B cell (primary cell): ENCODE data around the gene EYA4. TPM values are rescaled to one million over a fixed set of nuclear protein-coding genes. Genes with fewer than 3 reads are reported as not detected.

Source experiments
- ATAC-seq: fragments of 200-7000 bp; cut with Tn5 transposase; one replicate; pipeline ENCODE4 v1.10.0; 2021; ENCODE audit warnings: low read depth, mild to moderate bottlenecking, moderate number of reproducible peaks, moderate library complexity
- CTCF ChIA-PET: fragments of 350-600 bp; sonication (Branson Sonifier 250); formaldehyde crosslinking; loops from one replicate; lab custom pipeline; 2021; ENCODE audit warnings: antibody characterized with exemption, inconsistent platforms; lab: Charles Lee
- POLR2A ChIA-PET: fragments of 350-600 bp; sonication (Branson Sonifier 250); formaldehyde crosslinking; loops from one replicate; lab custom pipeline; 2021; ENCODE audit warnings: antibody characterized with exemption; lab: Charles Lee
- DNase-seq: peaks from one replicate; pipeline ENCODE4 v3.0.0; 2013
- H2AFZ ChIP-seq: 2 replicates; pipeline ENCODE4 v1.6.1; 2012; ENCODE audit warnings: mild to moderate bottlenecking, low read depth, low read length; ENCODE audit not compliant: insufficient read depth, poor library complexity, severe bottlenecking
- H3K27ac ChIP-seq, 2 donors: 1 replicate in 1 of 2; 2 replicates in 1 of 2; pipeline ENCODE4 v1.5.1; 2012 to 2013; ENCODE audit warnings: low read length in 2 of 2, mild to moderate bottlenecking in 2 of 2, moderate library complexity in 1 of 2
- H3K27me3 ChIP-seq, 4 experiments: fragments of 200-600 bp in 1 of 4; sonication (generic) in 1 of 4; replicated peaks in 1 of 4; 1 replicate in 2 of 4; 2 replicates in 2 of 4; pipeline versions ENCODE4 v1.6.1 to v1.7.0; 2013 to 2016; ENCODE audit warnings: low read length in 3 of 4, mild to moderate bottlenecking in 2 of 4, mixed read lengths in 1 of 4, moderate library complexity in 1 of 4; ENCODE audit not compliant: insufficient read depth in 4 of 4, control insufficient read depth in 3 of 4; ENCODE audit errors: control extremely low read depth in 1 of 4
- H3K36me3 ChIP-seq, 2 experiments: replicated peaks in 1 of 2; 1 replicate in 1 of 2; 2 replicates in 1 of 2; pipeline versions ENCODE4 v1.6.1 to v1.7.1; 2013; ENCODE audit warnings: low read length in 1 of 2; ENCODE audit not compliant: insufficient read depth in 2 of 2, control insufficient read depth in 1 of 2; ENCODE audit errors: control extremely low read depth in 1 of 2, extremely low read depth in 1 of 2
- H3K4me1 ChIP-seq, 2 donors: fragments of 200-600 bp in 1 of 2; sonication (generic) in 1 of 2; 1 replicate in 1 of 2; 2 replicates in 1 of 2; pipeline versions ENCODE4 v1.5.1 to v1.6.1; 2013 to 2017; ENCODE audit warnings: low read length in 2 of 2; ENCODE audit not compliant: control insufficient read depth in 2 of 2, insufficient read depth in 2 of 2
- H3K4me2 ChIP-seq: replicated peaks from 2 replicates; pipeline ENCODE3; 2012; ENCODE audit warnings: mild to moderate bottlenecking, low read depth, low read length; ENCODE audit not compliant: poor library complexity, severe bottlenecking
- H3K4me3 ChIP-seq, 5 experiments: fragments of 200-600 bp in 1 of 5; sonication (generic) in 1 of 5; 1 replicate in 3 of 5; 2 replicates in 2 of 5; pipeline versions ENCODE4 v1.5.1 to v1.7.0; 2011 to 2016; ENCODE audit warnings: low read length in 4 of 5, mild to moderate bottlenecking in 4 of 5, low read depth in 2 of 5, control low read depth in 1 of 5, moderate library complexity in 1 of 5; ENCODE audit not compliant: insufficient read depth in 1 of 5; ENCODE audit errors: control extremely low read depth in 1 of 5, extremely low read depth in 1 of 5
- H3K79me2 ChIP-seq: fragments of 200-600 bp; sonication (generic); one replicate; pipeline ENCODE4 v1.6.0; 2016; ENCODE audit warnings: low read length; ENCODE audit not compliant: control insufficient read depth, insufficient read depth
- H3K9ac ChIP-seq: fragments of 200-600 bp; sonication (generic); 2 replicates; pipeline ENCODE4 v1.6.1; 2017; ENCODE audit warnings: mild to moderate bottlenecking, low read length, moderate library complexity
- H3K9me3 ChIP-seq, 3 donors: one replicate each; pipeline versions ENCODE4 v1.6.1 to v1.7.1; 2013; ENCODE audit warnings: low read length in 2 of 3; ENCODE audit not compliant: control insufficient read depth in 2 of 3, insufficient read depth in 1 of 3; ENCODE audit errors: control extremely low read depth in 1 of 3
- H4K20me1 ChIP-seq: 2 replicates; pipeline ENCODE4 v1.6.0; 2012; ENCODE audit warnings: mild to moderate bottlenecking, low read length; ENCODE audit not compliant: insufficient read depth, control insufficient read depth, poor library complexity, severe bottlenecking
- H3K27ac Mint-ChIP-seq: one replicate; pipeline ENCODE4 v1.8.0; 2021; ENCODE audit warnings: mixed read lengths
- H3K27me3 Mint-ChIP-seq: one replicate; pipeline ENCODE4 v1.8.0; 2021; ENCODE audit warnings: mixed read lengths
- H3K4me1 Mint-ChIP-seq: one replicate; pipeline ENCODE4 v1.8.0; 2021; ENCODE audit warnings: mixed read lengths
- H3K4me3 Mint-ChIP-seq: one replicate; pipeline ENCODE4 v1.8.0; 2021; ENCODE audit warnings: mixed read lengths
- H3K9me3 Mint-ChIP-seq: one replicate; pipeline ENCODE4 v1.8.0; 2022; ENCODE audit warnings: mixed read lengths; ENCODE audit not compliant: insufficient read depth
- CTCF ChIP-seq: fragments of 200-600 bp; IDR thresholded peaks from one replicate; pipeline ENCODE4 v1.8.0; 2022; ENCODE audit warnings: antibody characterized with exemption, mild to moderate bottlenecking
- EZH2 ChIP-seq: IDR thresholded peaks from 2 replicates; pipeline ENCODE4 v1.6.1; 2012; ENCODE audit warnings: borderline replicate concordance, low read depth, mild to moderate bottlenecking, moderate library complexity, low read length; ENCODE audit not compliant: insufficient read depth, poor library complexity, severe bottlenecking
- WGBS: methylation state at CpG from one replicate; pipeline ENCODE4 v1.1.5; 2013; ENCODE audit warnings: missing lambda C conversion rate; ENCODE audit not compliant: insufficient coverage; 5-methylcytosine and 5-hydroxymethylcytosine counted together
- intact Hi-C: fragments of 100-400 bp; cut with micrococcal nuclease; formaldehyde crosslinking; loops from one replicate; pipeline ENCODE4 v1.10.0; 2022
- polyA plus RNA-seq: library from polyadenylated mRNA; depleted of rRNA; stranded (reverse); fragments of >200 nt; gene quantifications from 2 replicates; pipeline ENCODE4 v1.2.3, GENCODE V29; 2012
- total RNA-seq, 2 donors: library from RNA; stranded (reverse); fragments of 120-200 nt in 1 of 2; gene quantifications; 1 replicate in 1 of 2; 2 replicates in 1 of 2; pipeline versions ENCODE4 v1.2.3 to v1.2.4, GENCODE V29; 2013 to 2022

Gene EYA4
- total and polyA plus RNA-seq, 2 donors (not counting 1 experiment from before 2014, with no cell fraction given): 0.49 TPM; not detected in 1

DNA sequence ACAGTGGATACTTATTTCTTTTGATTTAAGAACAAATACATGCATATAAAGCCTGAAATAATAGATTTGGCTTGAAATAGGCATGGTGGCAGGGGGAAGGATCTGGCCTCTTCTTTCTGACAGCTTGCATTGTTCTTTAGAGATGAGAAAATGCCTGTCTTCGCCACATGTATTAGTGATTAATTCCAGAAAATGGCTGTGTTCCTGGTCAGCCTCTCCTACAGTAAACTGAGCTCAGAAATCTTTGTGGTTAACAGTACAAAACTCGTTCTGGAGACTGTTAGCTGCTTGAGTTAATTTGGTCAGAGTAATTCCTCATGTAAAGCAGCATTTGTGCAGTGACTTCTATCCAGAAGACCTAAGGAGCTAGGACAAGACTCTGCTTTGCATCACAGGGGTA is 151.5 kb downstream of the EYA4 start:
- Histone ChIP-seq H2AFZ (no peak overlapping the region), H3K27me3 (no peaks in the 10 kb centered on the region), H3K79me2 (no peaks in the 10 kb centered on the region), H3K36me3 (no peaks in the 10 kb centered on the region), H3K27ac (no peak overlapping the region), H3K9me3 (no peaks in the 10 kb centered on the region), H4K20me1 (no peaks in the 10 kb centered on the region), H3K4me3 (no peak overlapping the region), H3K9ac (no peak overlapping the region), H3K4me2 (no peak overlapping the region), H3K4me1 (no peaks in the 10 kb centered on the region)
- ChIA-PET CTCF (no interaction called here), POLR2A (no interaction called here)
- no peaks in the 10 kb centered on the region for H3K4me1 Mint-ChIP-seq
- WGBS: 50% methylated on average over 1 of the region's 2 CpGs
- peaks cover 3% of the 10 kb centered on the region for H3K27me3 Mint-ChIP-seq
- ATAC-seq (no peak), DNase-seq (no peak)
- no peaks in the 10 kb centered on the region for H3K9me3 Mint-ChIP-seq
- H3K4me3 Mint-ChIP-seq: no peak overlapping the region
- intact Hi-C loops: no loop called here
- no peak overlapping the region for H3K27ac Mint-ChIP-seq
- TF ChIP-seq CTCF (no peak), EZH2 (no peak)

DNA sequence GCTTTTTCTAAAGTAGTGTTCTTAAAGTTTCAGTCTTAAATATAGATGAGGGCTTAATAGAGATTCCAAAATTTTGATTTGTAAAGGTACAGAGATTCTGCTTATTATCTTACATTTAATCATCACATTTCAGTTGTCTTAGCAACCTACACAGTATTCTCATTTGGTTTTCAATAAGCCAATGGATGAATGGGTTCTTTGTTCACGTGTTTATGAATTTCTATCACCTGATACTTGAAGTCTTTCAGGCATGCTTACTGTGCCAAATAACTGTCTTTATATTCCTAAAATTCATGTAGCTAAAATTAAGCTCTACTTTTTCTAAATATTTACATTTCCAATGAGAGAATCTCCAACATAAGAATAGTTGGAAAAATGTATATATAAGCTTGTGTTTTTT is 152.7 kb downstream of the EYA4 start:
- no peak for ATAC-seq
- Histone ChIP-seq H3K79me2 (no peaks in the 10 kb centered on the region), H3K4me1 (no peaks in the 10 kb centered on the region), H4K20me1 (no peaks in the 10 kb centered on the region), H3K9ac (no peak overlapping the region), H3K4me2 (no peak overlapping the region), H3K27me3 (no peaks in the 10 kb centered on the region), H3K27ac (no peak overlapping the region), H2AFZ (no peak overlapping the region), H3K36me3 (no peaks in the 10 kb centered on the region), H3K4me3 (no peak overlapping the region), H3K9me3 (no peaks in the 10 kb centered on the region)
- Mint-ChIP-seq H3K27me3 (peaks cover 3% of the 10 kb centered on the region), H3K4me1 (no peaks in the 10 kb centered on the region), H3K27ac (no peak overlapping the region), H3K9me3 (no peaks in the 10 kb centered on the region), H3K4me3 (no peak overlapping the region)
- ChIA-PET POLR2A (no interaction called here), CTCF (no interaction called here)
- intact Hi-C loops: no loop called here
- TF ChIP-seq EZH2 (no peak), CTCF (no peak)
- DNase-seq: no peak
- WGBS: no CpG with 5 or more reads among the region's 1 CpG
